WTC11 (cell line): ENCODE data around the gene ARL4C.

ENCODE experiments used
- ELF4 ChIP-seq: sonication (generic); formaldehyde crosslinking; IDR thresholded peaks from 2 replicates; pipeline ENCODE4 v1.8.1; 2022; ENCODE audit warnings: low read depth, mild to moderate bottlenecking, moderate library complexity, missing genetic modification reagents
- ESRRA ChIP-seq: sonication (generic); formaldehyde crosslinking; IDR thresholded peaks from 2 replicates; pipeline ENCODE4 v1.8.1; 2022; ENCODE audit warnings: mild to moderate bottlenecking, missing genetic modification reagents, borderline replicate concordance
- NFATC4 ChIP-seq: fragments of 250-450 bp; sonication (Bioruptor Pico); IDR thresholded peaks from 2 replicates; pipeline ENCODE4 v1.9.0; 2021; ENCODE audit warnings: mild to moderate bottlenecking
- NFE2L1 ChIP-seq: sonication (generic); formaldehyde crosslinking; IDR thresholded peaks from 2 replicates; pipeline ENCODE4 v1.8.1; 2023; ENCODE audit warnings: missing genetic modification reagents
- TEAD1 ChIP-seq: sonication (generic); formaldehyde crosslinking; IDR thresholded peaks from 2 replicates; pipeline ENCODE4 v1.8.0; 2022; ENCODE audit warnings: mild to moderate bottlenecking, missing genetic modification reagents
- TEAD4 ChIP-seq: sonication (generic); formaldehyde crosslinking; IDR thresholded peaks from 2 replicates; pipeline ENCODE4 v1.8.0; 2022; ENCODE audit warnings: mild to moderate bottlenecking, missing genetic modification reagents
- ZNF671 ChIP-seq: fragments of 250-450 bp; sonication (Bioruptor Pico); IDR thresholded peaks from 2 replicates; pipeline ENCODE4 v1.8.0; 2021; ENCODE audit warnings: mild to moderate bottlenecking
- TF ChIP-seq, protein P1 (sequence below): sonication (generic); formaldehyde crosslinking; IDR thresholded peaks from 2 replicates; pipeline ENCODE4 v1.8.1; 2022; ENCODE audit warnings: low read depth, missing genetic modification reagents, borderline replicate concordance
- TF ChIP-seq, protein P2 (sequence below): fragments of 200-600 bp; IDR thresholded peaks from 2 replicates; pipeline ENCODE4 v1.8.0; 2022; ENCODE audit warnings: antibody characterized with exemption
- TF ChIP-seq, protein P3 (sequence below): sonication (generic); formaldehyde crosslinking; conservative IDR thresholded peaks from 2 replicates; pipeline ENCODE4 v1.8.1; 2022; ENCODE audit warnings: mild to moderate bottlenecking, missing genetic modification reagents
- TF ChIP-seq, protein P4 (sequence below): sonication (generic); formaldehyde crosslinking; IDR thresholded peaks from 2 replicates; pipeline ENCODE4 v1.8.1; 2023; ENCODE audit warnings: mild to moderate bottlenecking, moderate library complexity, missing genetic modification reagents

DNA sequence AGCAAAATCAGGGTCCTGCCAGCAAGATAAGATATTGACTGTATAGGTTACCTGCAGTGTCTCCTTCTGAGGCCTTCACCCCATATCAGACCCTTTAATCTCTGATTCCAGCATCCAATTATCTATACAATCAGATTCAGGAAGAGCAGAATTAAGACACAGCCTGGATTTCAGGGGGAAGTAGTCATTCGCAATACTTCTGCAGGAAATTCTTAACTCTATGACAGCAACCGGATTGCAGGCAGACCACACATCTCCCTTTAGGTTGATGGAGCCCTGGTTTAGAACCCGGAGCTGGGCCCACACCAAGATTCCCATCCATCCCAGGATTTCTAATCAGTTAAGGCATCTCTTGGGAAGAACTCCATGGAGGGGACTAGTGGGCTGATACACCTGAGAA lies 9.5 kb downstream of the ARL4C start:
- TF ChIP-seq, protein P1, sequence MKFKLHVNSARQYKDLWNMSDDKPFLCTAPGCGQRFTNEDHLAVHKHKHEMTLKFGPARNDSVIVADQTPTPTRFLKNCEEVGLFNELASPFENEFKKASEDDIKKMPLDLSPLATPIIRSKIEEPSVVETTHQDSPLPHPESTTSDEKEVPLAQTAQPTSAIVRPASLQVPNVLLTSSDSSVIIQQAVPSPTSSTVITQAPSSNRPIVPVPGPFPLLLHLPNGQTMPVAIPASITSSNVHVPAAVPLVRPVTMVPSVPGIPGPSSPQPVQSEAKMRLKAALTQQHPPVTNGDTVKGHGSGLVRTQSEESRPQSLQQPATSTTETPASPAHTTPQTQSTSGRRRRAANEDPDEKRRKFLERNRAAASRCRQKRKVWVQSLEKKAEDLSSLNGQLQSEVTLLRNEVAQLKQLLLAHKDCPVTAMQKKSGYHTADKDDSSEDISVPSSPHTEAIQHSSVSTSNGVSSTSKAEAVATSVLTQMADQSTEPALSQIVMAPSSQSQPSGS, result no peak
- TF ChIP-seq, protein P2, sequence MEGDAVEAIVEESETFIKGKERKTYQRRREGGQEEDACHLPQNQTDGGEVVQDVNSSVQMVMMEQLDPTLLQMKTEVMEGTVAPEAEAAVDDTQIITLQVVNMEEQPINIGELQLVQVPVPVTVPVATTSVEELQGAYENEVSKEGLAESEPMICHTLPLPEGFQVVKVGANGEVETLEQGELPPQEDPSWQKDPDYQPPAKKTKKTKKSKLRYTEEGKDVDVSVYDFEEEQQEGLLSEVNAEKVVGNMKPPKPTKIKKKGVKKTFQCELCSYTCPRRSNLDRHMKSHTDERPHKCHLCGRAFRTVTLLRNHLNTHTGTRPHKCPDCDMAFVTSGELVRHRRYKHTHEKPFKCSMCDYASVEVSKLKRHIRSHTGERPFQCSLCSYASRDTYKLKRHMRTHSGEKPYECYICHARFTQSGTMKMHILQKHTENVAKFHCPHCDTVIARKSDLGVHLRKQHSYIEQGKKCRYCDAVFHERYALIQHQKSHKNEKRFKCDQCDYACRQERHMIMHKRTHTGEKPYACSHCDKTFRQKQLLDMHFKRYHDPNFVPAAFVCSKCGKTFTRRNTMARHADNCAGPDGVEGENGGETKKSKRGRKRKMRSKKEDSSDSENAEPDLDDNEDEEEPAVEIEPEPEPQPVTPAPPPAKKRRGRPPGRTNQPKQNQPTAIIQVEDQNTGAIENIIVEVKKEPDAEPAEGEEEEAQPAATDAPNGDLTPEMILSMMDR, result no peak
- TF ChIP-seq, protein P3, sequence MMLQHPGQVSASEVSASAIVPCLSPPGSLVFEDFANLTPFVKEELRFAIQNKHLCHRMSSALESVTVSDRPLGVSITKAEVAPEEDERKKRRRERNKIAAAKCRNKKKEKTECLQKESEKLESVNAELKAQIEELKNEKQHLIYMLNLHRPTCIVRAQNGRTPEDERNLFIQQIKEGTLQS, result no peak
- TF ChIP-seq, protein P4, sequence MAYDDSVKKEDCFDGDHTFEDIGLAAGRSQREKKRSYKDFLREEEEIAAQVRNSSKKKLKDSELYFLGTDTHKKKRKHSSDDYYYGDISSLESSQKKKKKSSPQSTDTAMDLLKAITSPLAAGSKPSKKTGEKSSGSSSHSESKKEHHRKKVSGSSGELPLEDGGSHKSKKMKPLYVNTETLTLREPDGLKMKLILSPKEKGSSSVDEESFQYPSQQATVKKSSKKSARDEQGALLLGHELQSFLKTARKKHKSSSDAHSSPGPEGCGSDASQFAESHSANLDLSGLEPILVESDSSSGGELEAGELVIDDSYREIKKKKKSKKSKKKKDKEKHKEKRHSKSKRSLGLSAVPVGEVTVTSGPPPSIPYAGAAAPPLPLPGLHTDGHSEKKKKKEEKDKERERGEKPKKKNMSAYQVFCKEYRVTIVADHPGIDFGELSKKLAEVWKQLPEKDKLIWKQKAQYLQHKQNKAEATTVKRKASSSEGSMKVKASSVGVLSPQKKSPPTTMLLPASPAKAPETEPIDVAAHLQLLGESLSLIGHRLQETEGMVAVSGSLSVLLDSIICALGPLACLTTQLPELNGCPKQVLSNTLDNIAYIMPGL (CRISPR knock-in tag), result no peak
- TF ChIP-seq TEAD4 (no peak), ESRRA (CRISPR knock-in tag) (no peak), ZNF671 (CRISPR knock-in tag) (no peak), NFATC4 (no peak), ELF4 (CRISPR knock-in tag) (no peak), TEAD1 (CRISPR knock-in tag) (no peak), NFE2L1 (CRISPR knock-in tag) (no peak)
